Measurements from ENCODE around the gene SIN3B. TPM values are rescaled to one million over a fixed set of nuclear protein-coding genes. Genes with fewer than 3 reads are reported as not detected.
A peak's percentile ranks its signal among the peaks of the same experiment; 100 is the strongest.

Gene SIN3B
- polyA plus RNA-seq, 1 of the 3 experiments (the other 2 are of a cell fraction): 29.7 TPM

DNA sequence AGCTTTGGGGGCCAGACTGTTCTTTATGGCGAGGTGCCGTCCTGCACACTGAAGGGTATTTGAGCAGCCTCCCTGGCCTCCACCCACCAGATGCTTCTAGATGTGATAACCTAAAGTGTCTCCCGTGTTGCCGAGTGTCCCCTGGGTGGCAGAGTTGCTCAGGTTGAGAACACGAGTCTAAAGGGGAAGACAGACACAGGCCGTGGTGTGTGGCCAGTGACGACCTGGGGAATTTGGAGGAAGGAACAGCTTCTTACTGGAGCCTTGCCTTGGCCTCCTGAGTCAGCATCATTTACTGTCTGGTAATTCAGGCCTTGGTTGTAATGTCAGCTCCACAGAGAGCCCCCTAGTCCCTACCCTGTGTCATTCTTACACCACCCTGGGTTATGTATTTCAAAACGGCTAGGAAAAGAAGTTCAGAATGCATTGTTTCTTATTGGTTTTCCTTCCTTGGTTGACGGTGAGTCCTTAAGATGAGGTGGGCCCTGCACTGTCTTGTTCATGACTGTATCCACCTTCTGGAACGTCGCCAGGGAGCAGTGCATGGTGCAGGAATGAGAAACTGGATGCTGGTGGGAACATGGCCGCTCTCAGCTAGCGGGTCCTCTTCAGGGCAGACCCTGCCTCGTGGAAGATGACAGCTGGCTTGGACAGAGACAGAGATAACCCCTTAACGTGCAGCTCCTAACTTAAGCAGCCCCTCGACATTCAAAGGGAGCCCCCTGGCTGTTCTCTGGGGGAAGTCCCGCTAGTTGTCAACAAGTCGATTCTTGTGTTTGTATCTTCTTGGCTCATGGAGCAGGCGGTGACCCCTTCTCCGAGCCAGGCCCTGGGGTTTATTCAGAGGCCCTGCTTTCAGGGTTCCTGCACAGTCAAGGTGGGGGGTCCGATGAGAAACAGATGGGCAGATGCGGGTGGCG is 7.2 kb downstream of the SIN3B start:
- TF ChIP-seq RAD21 (IDR thresholded peaks at IDR 0.05; ENCODE audit: low read length) (peak; percentile 10; the same call in 1 of the 2 replicates), TAF1 (IDR thresholded peaks at IDR 0.05; ENCODE audit: borderline replicate concordance, low read depth, low read length) (no peak), ELF1 (IDR thresholded peaks at IDR 0.05) (no peak), GATA2 (CRISPR knock-in tag; IDR thresholded peaks at IDR 0.05) (no peak), RFX5 (IDR thresholded peaks at IDR 0.05; ENCODE audit: low read length) (no peak), NFIC (IDR thresholded peaks at IDR 0.05; ENCODE audit: borderline replicate concordance) (no peak), CHD2 (IDR thresholded peaks at IDR 0.05; ENCODE audit: low read length, partially characterized antibody) (no peak), ZBTB33 (IDR thresholded peaks at IDR 0.05; ENCODE audit: borderline replicate concordance, low read depth) (no peak)
- TF ChIP-seq, protein P1, sequence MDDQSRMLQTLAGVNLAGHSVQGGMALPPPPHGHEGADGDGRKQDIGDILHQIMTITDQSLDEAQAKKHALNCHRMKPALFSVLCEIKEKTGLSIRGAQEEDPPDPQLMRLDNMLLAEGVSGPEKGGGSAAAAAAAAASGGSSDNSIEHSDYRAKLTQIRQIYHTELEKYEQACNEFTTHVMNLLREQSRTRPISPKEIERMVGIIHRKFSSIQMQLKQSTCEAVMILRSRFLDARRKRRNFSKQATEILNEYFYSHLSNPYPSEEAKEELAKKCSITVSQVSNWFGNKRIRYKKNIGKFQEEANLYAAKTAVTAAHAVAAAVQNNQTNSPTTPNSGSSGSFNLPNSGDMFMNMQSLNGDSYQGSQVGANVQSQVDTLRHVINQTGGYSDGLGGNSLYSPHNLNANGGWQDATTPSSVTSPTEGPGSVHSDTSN (IDR thresholded peaks at IDR 0.05): no peak
- no peak for DNase-seq
- CTCF ChIA-PET: no interaction called here
- peaks cover 3% of the 10 kb centered on the region for H3F3A ChIP-seq (replicated peaks; ENCODE audit: insufficient read depth)
- no peaks in the 10 kb centered on the region for H3K9me2 ChIP-seq
- H3K27ac ChIP-seq (ENCODE audit: low read depth in 2 of 2, low read length in 1 of 2): no peak overlapping the region
- H3K9me3 ChIP-seq: no peaks in the 10 kb centered on the region
- WGBS (ENCODE audit: low lambda C conversion rate): 88% methylated on average over 19 of the region's 23 CpGs
- H4K20me1 ChIP-seq (ENCODE audit: insufficient read depth): peaks cover 13% of the 10 kb centered on the region
- H3K9ac ChIP-seq: no peak overlapping the region
- no peak overlapping the region for H3K4me2 ChIP-seq
- H3K4me3 ChIP-seq (ENCODE audit: low read depth in 2 of 2, low read length in 1 of 2): no peak overlapping the region
- no peaks in the 10 kb centered on the region for H3K4me1 ChIP-seq (ENCODE audit: control insufficient read depth in 1 of 2, insufficient read depth in 2 of 2, low read depth in 1 of 2, low read length in 1 of 2)
- no peaks in the 10 kb centered on the region for H3K27me3 ChIP-seq (ENCODE audit: insufficient read depth)
- H3K36me3 ChIP-seq (replicated peaks in 1 of 2; ENCODE audit: control insufficient read depth in 1 of 2, insufficient read depth in 2 of 2, low read length in 1 of 2): peaks cover 36 to 45% of the 10 kb centered on the region in 2 experiments
- peaks cover 31% of the 10 kb centered on the region; the same call in 1 of the 2 replicates for H3K79me2 ChIP-seq (ENCODE audit: insufficient read depth)
- H2AFZ ChIP-seq (ENCODE audit: low read depth): no peak overlapping the region
- POLR2A ChIA-PET: no interaction called here

- no peak for DNase-seq
- Histone ChIP-seq H4K20me1 (ENCODE audit: insufficient read depth) (peaks cover 13% of the 10 kb centered on the region), H2AFZ (ENCODE audit: low read depth) (no peak overlapping the region), H3K9me3 (no peaks in the 10 kb centered on the region), H3K27me3 (ENCODE audit: insufficient read depth) (no peaks in the 10 kb centered on the region), H3K79me2 (ENCODE audit: insufficient read depth) (peaks cover 24% of the 10 kb centered on the region; the same call in 1 of the 2 replicates), H3K4me2 (no peak overlapping the region), H3K27ac (ENCODE audit: low read depth in 2 of 2, low read length in 1 of 2) (no peak overlapping the region), H3K4me1 (ENCODE audit: control insufficient read depth in 1 of 2, insufficient read depth in 2 of 2, low read depth in 1 of 2, low read length in 1 of 2) (no peaks in the 10 kb centered on the region), H3K9me2 (no peaks in the 10 kb centered on the region), H3F3A (replicated peaks; ENCODE audit: insufficient read depth) (peaks cover 3% of the 10 kb centered on the region), H3K36me3 (replicated peaks in 1 of 2; ENCODE audit: control insufficient read depth in 1 of 2, insufficient read depth in 2 of 2, low read length in 1 of 2) (peaks cover 39 to 45% of the 10 kb centered on the region in 2 experiments), H3K9ac (no peak overlapping the region), H3K4me3 (ENCODE audit: low read depth in 2 of 2, low read length in 1 of 2) (no peak overlapping the region)
- ChIA-PET CTCF (no interaction called here), POLR2A (no interaction called here)
- TF ChIP-seq RAD21 (IDR thresholded peaks at IDR 0.05; ENCODE audit: low read length) (no peak), FOSL2 (IDR thresholded peaks at IDR 0.05; ENCODE audit: borderline replicate concordance, low read depth) (no peak), RCOR1 (IDR thresholded peaks at IDR 0.05; ENCODE audit: low read length) (no peak), FOXM1 (IDR thresholded peaks at IDR 0.05; ENCODE audit: low read depth) (no peak), GATA2 (CRISPR knock-in tag; IDR thresholded peaks at IDR 0.05) (no peak), TCF12 (IDR thresholded peaks at IDR 0.05) (no peak), MXI1 (IDR thresholded peaks at IDR 0.05; ENCODE audit: low read depth, low read length) (no peak), MAX (IDR thresholded peaks at IDR 0.05; ENCODE audit: low read depth) (no peak), TAF1 (IDR thresholded peaks at IDR 0.05; ENCODE audit: borderline replicate concordance, low read depth, low read length) (no peak), USF2 (IDR thresholded peaks at IDR 0.05; ENCODE audit: borderline replicate concordance, low read depth, low read length) (no peak)
- 95% methylated on average over 4 of the region's 4 CpGs for WGBS (ENCODE audit: low lambda C conversion rate)
These were observed 7.8 kb downstream of the SIN3B start for GRCh38 chr19:16837035-16837362.

Data from SK-N-SH (cell line).